D721Med (cell line): Measurements from ENCODE around the gene ELP1.

ENCODE experiments used
- DNase-seq: peaks from one replicate; pipeline ENCODE4 v3.0.0; 2011; ENCODE audit warnings: low spot score; ENCODE audit not compliant: insufficient read length
- FAIRE-seq: peaks from 2 replicates; lab custom pipeline; 2011; peaks lifted over from hg19 to GRCh38; lab: Jason Lieb, UNC
- CTCF ChIP-seq: IDR thresholded peaks from 2 replicates; pipeline ENCODE4 v1.5.1; 2012; ENCODE audit warnings: mild to moderate bottlenecking, control low read depth; ENCODE audit not compliant: insufficient read depth; ENCODE audit errors: missing control alignments

Gene ELP1

GRCh38 chr9:108834959-108835665, 98.8 kb downstream of the ELP1 start:
- no peak for FAIRE-seq
- DNase-seq = no peak
- TF ChIP-seq CTCF = no peak

GRCh38 chr9:108832179-108832500, 101.8 kb downstream of the ELP1 start:
- TF ChIP-seq CTCF = no peak
- no peak for FAIRE-seq

GRCh38 chr9:108831496-108832178, 102.3 kb downstream of the ELP1 start:
- DNase-seq = no peak
- TF ChIP-seq CTCF = no peak
- FAIRE-seq = no peak

More at GRCh38 chr9:108832179-108832500, 101.8 kb downstream of the ELP1 start:
- DNase-seq = no peak

GRCh38 chr9:108830272-108830671, 103.7 kb downstream of the ELP1 start:
- DNase-seq (no peak), FAIRE-seq (no peak)
- TF ChIP-seq CTCF = no peak

GRCh38 chr9:108823829-108824228, 110.1 kb downstream of the ELP1 start:
- FAIRE-seq = no peak
- TF ChIP-seq CTCF = no peak
- no peak for DNase-seq
